ELF-1 (cell line): ENCODE data around the gene U2AF2.

Source experiments
- DNase-seq: peaks from one replicate; pipeline ENCODE4 v3.0.0-alpha.2; 2016; ENCODE audit warnings: low read depth, low spot score

Gene U2AF2

GRCh38 chr19:55654868-55655647 is at the start of gene U2AF2:
Gene U2AF2, plus strand, starts transcription at chr19:55655035. Its CDS starts 70 bp downstream, at chr19:55655105.
- DNase-seq: peak; percentile 82

- peak; percentile 99 for DNase-seq
Measured at GRCh38 chr19:55605207-55605636, 49.6 kb upstream of the U2AF2 start.

GRCh38 chr19:55605637-55606470 is 49.0 kb upstream of the U2AF2 start, which contains the start of gene ZNF865:
Gene ZNF865, plus strand, starts transcription at chr19:55605647. Its CDS starts 7,972 bp downstream, at chr19:55613619.
- peak; percentile 92 for DNase-seq

- DNase-seq: no peak
Measured at GRCh38 chr19:55606471-55606787, 48.4 kb upstream of the U2AF2 start.

GRCh38 chr19:55606817-55607216 is 48.0 kb upstream of the U2AF2 start:
- no peak for DNase-seq

- no peak for DNase-seq
Measured at GRCh38 chr19:55609326-55609725, 45.5 kb upstream of the U2AF2 start.

- DNase-seq: no peak
Measured at GRCh38 chr19:55611300-55611982, 43.4 kb upstream of the U2AF2 start.

- no peak for DNase-seq
Measured at GRCh38 chr19:55611983-55612645, 42.7 kb upstream of the U2AF2 start.

- DNase-seq: no peak
Measured at GRCh38 chr19:55613396-55613795, 41.4 kb upstream of the U2AF2 start.

- no peak for DNase-seq
Measured at GRCh38 chr19:55613930-55614710, 40.7 kb upstream of the U2AF2 start.

- DNase-seq: no peak
Measured at GRCh38 chr19:55614711-55615542, 39.9 kb upstream of the U2AF2 start.

- DNase-seq: no peak
Measured at GRCh38 chr19:55615543-55616394, 39.1 kb upstream of the U2AF2 start.

- no peak for DNase-seq
Measured at GRCh38 chr19:55616395-55616875, 38.4 kb upstream of the U2AF2 start.

- no peak for DNase-seq
Measured at GRCh38 chr19:55617426-55617825, 37.4 kb upstream of the U2AF2 start.

- no peak for DNase-seq
Measured at GRCh38 chr19:55618426-55618825, 36.4 kb upstream of the U2AF2 start.

- DNase-seq: no peak
Measured at GRCh38 chr19:55619286-55619685, 35.5 kb upstream of the U2AF2 start.

GRCh38 chr19:55620410-55621204 is 34.2 kb upstream of the U2AF2 start:
- DNase-seq: no peak

- no peak for DNase-seq
Measured at GRCh38 chr19:55621205-55621672, 33.6 kb upstream of the U2AF2 start.
